ENCODE data around the gene SPNS3.

SPNS3 gene

DNA sequence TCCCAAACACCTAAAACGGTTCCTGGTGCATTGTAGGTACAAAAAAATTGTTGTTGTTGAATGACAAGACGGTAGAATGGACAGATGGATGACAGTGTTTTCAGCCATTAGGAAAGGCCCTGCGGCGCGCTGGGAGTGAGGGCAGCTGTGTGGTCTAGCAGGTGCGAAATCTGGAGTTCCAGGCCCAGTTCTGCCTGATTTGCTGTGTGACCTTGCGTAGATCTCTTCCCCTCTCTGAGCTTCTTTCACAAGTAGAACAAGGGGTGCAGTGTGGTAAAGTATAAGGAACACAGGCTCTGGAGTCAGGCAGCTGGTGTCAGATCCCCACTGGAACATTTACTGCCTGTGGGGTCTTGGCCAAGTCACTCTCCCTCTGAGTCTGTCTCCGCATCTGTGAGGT is 90.2 kb downstream of the SPNS3 start:
- H3K9me3 ChIP-seq (ENCODE audit: control insufficient read depth, low read length): no peaks in the 10 kb centered on the region
- H3K36me3 ChIP-seq (ENCODE audit: control insufficient read depth, insufficient read depth, low read length): no peaks in the 10 kb centered on the region
- H3K79me2 ChIP-seq: no peaks in the 10 kb centered on the region
- TF ChIP-seq, protein P1, sequence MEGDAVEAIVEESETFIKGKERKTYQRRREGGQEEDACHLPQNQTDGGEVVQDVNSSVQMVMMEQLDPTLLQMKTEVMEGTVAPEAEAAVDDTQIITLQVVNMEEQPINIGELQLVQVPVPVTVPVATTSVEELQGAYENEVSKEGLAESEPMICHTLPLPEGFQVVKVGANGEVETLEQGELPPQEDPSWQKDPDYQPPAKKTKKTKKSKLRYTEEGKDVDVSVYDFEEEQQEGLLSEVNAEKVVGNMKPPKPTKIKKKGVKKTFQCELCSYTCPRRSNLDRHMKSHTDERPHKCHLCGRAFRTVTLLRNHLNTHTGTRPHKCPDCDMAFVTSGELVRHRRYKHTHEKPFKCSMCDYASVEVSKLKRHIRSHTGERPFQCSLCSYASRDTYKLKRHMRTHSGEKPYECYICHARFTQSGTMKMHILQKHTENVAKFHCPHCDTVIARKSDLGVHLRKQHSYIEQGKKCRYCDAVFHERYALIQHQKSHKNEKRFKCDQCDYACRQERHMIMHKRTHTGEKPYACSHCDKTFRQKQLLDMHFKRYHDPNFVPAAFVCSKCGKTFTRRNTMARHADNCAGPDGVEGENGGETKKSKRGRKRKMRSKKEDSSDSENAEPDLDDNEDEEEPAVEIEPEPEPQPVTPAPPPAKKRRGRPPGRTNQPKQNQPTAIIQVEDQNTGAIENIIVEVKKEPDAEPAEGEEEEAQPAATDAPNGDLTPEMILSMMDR (IDR thresholded peaks at IDR 0.05): no peak
- no peak overlapping the region for H3K4me3 ChIP-seq (ENCODE audit: low read depth, low read length)
- no peak overlapping the region for H3K27ac ChIP-seq
- no peak overlapping the region for H3K4me2 ChIP-seq (ENCODE audit: low read length)
- no peaks in the 10 kb centered on the region for H3K27me3 ChIP-seq (ENCODE audit: control insufficient read depth, insufficient read depth, low read length)
- no peaks in the 10 kb centered on the region for H3K4me1 ChIP-seq
- H2AFZ ChIP-seq: no peak overlapping the region
- H3K9ac ChIP-seq: no peak overlapping the region

DNA sequence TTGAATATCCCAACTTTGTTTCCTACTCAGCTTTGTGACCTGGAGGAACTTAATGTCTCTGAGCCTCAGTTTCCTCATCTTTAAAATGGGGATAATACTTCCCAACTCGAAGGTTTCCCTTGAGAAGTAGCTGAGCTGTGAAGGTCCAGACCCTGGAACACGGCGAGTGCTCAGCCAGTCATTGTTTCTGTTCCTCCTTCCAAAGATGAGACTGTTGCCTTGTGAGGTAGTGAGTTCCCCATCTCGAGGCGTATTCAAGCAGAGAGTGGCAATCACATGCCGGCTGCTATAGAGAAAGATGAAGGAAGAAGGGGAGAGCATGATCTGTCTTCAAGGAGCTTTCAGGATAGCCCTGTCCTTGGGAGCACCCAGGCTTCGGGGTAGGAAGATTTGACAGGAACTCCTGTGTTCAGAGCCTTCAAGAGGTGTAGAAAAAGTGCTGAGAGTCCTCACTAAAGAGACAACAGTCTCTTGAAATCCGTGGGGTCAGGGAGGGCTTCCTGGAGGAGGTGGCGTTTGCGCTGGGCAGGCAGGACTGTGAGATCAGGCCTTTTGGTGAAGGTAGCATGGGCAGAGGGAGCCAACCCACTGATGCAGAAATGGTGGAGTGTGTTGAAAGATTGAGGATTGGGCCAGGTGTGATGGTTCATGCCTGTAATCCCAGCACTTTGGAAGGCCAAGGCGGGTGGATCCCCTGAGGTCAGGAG is 92.1 kb downstream of the SPNS3 start:
- TF ChIP-seq, protein P1 (IDR thresholded peaks at IDR 0.05): no peak
- Histone ChIP-seq H2AFZ (no peak overlapping the region), H3K9me3 (ENCODE audit: control insufficient read depth, low read length) (no peaks in the 10 kb centered on the region), H3K4me2 (ENCODE audit: low read length) (no peak overlapping the region), H3K27me3 (ENCODE audit: control insufficient read depth, insufficient read depth, low read length) (no peaks in the 10 kb centered on the region), H3K79me2 (no peaks in the 10 kb centered on the region), H3K4me3 (ENCODE audit: low read depth, low read length) (no peak overlapping the region), H3K4me1 (no peaks in the 10 kb centered on the region), H3K36me3 (ENCODE audit: control insufficient read depth, insufficient read depth, low read length) (no peaks in the 10 kb centered on the region), H3K9ac (no peak overlapping the region), H3K27ac (no peak overlapping the region)

DNA sequence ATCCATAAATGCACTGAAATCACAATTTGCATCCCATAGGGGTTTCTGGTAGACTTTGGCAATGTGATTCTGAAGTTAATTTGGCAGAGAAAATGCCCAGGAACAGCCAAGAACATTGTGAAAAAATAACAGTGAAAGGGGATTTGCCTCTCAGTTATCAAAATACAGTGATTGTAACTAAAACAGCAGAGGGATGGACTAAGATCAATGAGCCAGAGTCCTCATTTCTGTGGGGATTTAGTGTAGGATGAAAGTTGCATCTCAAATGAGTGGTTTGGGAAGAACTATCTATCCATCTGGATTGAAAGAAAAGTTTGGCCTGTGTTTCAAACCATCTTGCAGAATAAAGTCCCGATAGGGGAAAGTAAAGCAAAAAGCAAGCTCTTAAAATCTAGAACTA is 93.4 kb downstream of the SPNS3 start:
- Histone ChIP-seq H2AFZ (no peak overlapping the region), H3K36me3 (ENCODE audit: control insufficient read depth, insufficient read depth, low read length) (no peaks in the 10 kb centered on the region), H3K4me1 (no peaks in the 10 kb centered on the region), H3K4me3 (ENCODE audit: low read depth, low read length) (no peak overlapping the region), H3K9me3 (ENCODE audit: control insufficient read depth, low read length) (no peaks in the 10 kb centered on the region), H3K27me3 (ENCODE audit: control insufficient read depth, insufficient read depth, low read length) (no peaks in the 10 kb centered on the region), H3K4me2 (ENCODE audit: low read length) (no peak overlapping the region), H3K79me2 (no peaks in the 10 kb centered on the region), H3K9ac (no peak overlapping the region), H3K27ac (no peak overlapping the region)
- TF ChIP-seq, protein P1 (IDR thresholded peaks at IDR 0.05): no peak

DNA sequence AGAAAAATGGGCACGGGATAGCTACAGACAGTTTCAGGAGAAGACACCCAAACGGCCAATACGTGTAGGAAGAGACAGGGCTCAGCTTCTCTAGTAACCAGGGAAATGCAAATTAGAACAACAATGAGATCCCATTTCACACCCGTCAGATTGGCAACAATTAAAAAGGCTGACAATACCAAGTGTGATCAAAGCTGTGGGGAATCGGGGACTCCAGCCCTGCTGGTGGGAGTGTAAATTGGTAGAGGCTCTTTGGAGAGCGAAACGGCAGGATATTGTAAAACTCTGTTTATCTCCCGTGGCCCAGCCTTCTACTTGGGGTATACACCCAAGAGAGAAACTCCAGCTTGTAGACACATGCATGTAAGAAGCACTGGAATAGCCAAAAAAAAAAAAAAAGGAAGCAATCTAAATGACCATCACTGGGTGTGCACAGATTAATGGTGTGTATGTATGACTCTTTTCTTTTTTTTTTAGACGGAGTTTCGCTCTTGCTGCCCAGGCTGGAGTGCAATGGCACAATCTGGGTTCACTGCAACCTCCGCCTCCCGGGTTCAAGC is 93.9 kb downstream of the SPNS3 start:
- no peak overlapping the region for H3K4me2 ChIP-seq (ENCODE audit: low read length)
- no peak overlapping the region for H3K27ac ChIP-seq
- H3K27me3 ChIP-seq (ENCODE audit: control insufficient read depth, insufficient read depth, low read length): no peaks in the 10 kb centered on the region
- no peaks in the 10 kb centered on the region for H3K9me3 ChIP-seq (ENCODE audit: control insufficient read depth, low read length)
- no peak overlapping the region for H2AFZ ChIP-seq
- no peaks in the 10 kb centered on the region for H3K79me2 ChIP-seq
- no peaks in the 10 kb centered on the region for H3K36me3 ChIP-seq (ENCODE audit: control insufficient read depth, insufficient read depth, low read length)
- no peaks in the 10 kb centered on the region for H3K4me1 ChIP-seq
- H3K9ac ChIP-seq: no peak overlapping the region
- TF ChIP-seq, protein P1 (IDR thresholded peaks at IDR 0.05): no peak
- no peak overlapping the region for H3K4me3 ChIP-seq (ENCODE audit: low read depth, low read length)
